Ishikawa (cell line): ENCODE data around the gene SOX12.

Experiments
- CEBPB ChIP-seq: IDR thresholded peaks from 2 replicates; pipeline ENCODE4 v1.6.1; 2012
- CREB1 ChIP-seq: IDR thresholded peaks from 2 replicates; pipeline ENCODE4 v1.6.1; 2012; ENCODE audit warnings: low read depth
- EP300 ChIP-seq: IDR thresholded peaks from 2 replicates; pipeline ENCODE4 v1.6.1; 2012; ENCODE audit warnings: borderline replicate concordance
- FOXM1 ChIP-seq: IDR thresholded peaks from 2 replicates; pipeline ENCODE4 v1.6.1; 2012; ENCODE audit warnings: low read depth, borderline replicate concordance
- NFIC ChIP-seq: IDR thresholded peaks from 2 replicates; pipeline ENCODE4 v1.6.1; 2012
- RAD21 ChIP-seq: IDR thresholded peaks from 2 replicates; pipeline ENCODE4 v1.6.1; 2012; ENCODE audit warnings: low read depth
- TAF1 ChIP-seq: IDR thresholded peaks from 2 replicates; pipeline ENCODE4 v1.6.1; 2012; ENCODE audit warnings: low read depth, mild to moderate bottlenecking
- TCF12 ChIP-seq: IDR thresholded peaks from 2 replicates; pipeline ENCODE4 v1.6.1; 2012; ENCODE audit warnings: low read depth
- TEAD4 ChIP-seq: IDR thresholded peaks from 2 replicates; pipeline ENCODE4 v1.6.1; 2012
- YY1 ChIP-seq: IDR thresholded peaks from 2 replicates; pipeline ENCODE4 v1.6.1; 2012; ENCODE audit warnings: low read depth
- ZBTB7A ChIP-seq: IDR thresholded peaks from 2 replicates; pipeline ENCODE4 v1.6.1; 2012; ENCODE audit warnings: low read depth
- TF ChIP-seq, protein P1 (sequence below): IDR thresholded peaks from 2 replicates; pipeline ENCODE4 v1.6.1; 2012
- TF ChIP-seq, protein P2 (sequence below): IDR thresholded peaks from 2 replicates; pipeline ENCODE4 v1.6.1; 2012; ENCODE audit warnings: low read depth, mild to moderate bottlenecking
- TF ChIP-seq, protein P3 (sequence below): IDR thresholded peaks from 2 replicates; pipeline ENCODE4 v1.6.1; 2012

The SOX12 gene

DNA sequence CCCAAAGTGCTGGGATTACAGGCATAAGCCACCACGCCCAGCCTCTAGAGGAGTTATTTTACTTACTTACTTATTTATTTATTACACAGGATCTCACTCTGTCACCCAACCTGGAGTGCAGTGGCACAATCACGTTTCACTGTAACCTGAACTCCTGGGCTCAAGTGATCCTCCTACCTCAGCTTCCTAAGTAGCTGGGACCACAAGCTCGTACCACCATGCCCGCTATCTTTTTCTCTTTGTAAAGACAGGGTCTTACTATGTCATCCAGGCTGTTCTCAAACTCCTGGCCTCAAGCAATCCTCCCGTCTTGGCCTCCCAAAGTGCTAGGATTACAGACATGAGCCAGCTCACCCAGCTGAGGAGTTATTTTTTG lies 53.6 kb downstream of the SOX12 start:
- TF ChIP-seq, protein P1, sequence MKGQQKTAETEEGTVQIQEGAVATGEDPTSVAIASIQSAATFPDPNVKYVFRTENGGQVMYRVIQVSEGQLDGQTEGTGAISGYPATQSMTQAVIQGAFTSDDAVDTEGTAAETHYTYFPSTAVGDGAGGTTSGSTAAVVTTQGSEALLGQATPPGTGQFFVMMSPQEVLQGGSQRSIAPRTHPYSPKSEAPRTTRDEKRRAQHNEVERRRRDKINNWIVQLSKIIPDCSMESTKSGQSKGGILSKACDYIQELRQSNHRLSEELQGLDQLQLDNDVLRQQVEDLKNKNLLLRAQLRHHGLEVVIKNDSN, result no peak
- TF ChIP-seq YY1, result no peak
- no peak for TF ChIP-seq EP300
- no peak for TF ChIP-seq TCF12
- TF ChIP-seq CREB1, result no peak
- no peak for TF ChIP-seq RAD21
- no peak for TF ChIP-seq CEBPB
- no peak for TF ChIP-seq TEAD4
- TF ChIP-seq ZBTB7A, result no peak
- TF ChIP-seq, protein P2, sequence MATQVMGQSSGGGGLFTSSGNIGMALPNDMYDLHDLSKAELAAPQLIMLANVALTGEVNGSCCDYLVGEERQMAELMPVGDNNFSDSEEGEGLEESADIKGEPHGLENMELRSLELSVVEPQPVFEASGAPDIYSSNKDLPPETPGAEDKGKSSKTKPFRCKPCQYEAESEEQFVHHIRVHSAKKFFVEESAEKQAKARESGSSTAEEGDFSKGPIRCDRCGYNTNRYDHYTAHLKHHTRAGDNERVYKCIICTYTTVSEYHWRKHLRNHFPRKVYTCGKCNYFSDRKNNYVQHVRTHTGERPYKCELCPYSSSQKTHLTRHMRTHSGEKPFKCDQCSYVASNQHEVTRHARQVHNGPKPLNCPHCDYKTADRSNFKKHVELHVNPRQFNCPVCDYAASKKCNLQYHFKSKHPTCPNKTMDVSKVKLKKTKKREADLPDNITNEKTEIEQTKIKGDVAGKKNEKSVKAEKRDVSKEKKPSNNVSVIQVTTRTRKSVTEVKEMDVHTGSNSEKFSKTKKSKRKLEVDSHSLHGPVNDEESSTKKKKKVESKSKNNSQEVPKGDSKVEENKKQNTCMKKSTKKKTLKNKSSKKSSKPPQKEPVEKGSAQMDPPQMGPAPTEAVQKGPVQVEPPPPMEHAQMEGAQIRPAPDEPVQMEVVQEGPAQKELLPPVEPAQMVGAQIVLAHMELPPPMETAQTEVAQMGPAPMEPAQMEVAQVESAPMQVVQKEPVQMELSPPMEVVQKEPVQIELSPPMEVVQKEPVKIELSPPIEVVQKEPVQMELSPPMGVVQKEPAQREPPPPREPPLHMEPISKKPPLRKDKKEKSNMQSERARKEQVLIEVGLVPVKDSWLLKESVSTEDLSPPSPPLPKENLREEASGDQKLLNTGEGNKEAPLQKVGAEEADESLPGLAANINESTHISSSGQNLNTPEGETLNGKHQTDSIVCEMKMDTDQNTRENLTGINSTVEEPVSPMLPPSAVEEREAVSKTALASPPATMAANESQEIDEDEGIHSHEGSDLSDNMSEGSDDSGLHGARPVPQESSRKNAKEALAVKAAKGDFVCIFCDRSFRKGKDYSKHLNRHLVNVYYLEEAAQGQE, result no peak
- TF ChIP-seq, protein P3, sequence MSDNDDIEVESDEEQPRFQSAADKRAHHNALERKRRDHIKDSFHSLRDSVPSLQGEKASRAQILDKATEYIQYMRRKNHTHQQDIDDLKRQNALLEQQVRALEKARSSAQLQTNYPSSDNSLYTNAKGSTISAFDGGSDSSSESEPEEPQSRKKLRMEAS, result no peak
- TF ChIP-seq TAF1, result no peak
- TF ChIP-seq NFIC, result no peak
- no peak for TF ChIP-seq FOXM1
